ENCODE results near the gene MARCHF9.

MARCHF9 gene

DNA sequence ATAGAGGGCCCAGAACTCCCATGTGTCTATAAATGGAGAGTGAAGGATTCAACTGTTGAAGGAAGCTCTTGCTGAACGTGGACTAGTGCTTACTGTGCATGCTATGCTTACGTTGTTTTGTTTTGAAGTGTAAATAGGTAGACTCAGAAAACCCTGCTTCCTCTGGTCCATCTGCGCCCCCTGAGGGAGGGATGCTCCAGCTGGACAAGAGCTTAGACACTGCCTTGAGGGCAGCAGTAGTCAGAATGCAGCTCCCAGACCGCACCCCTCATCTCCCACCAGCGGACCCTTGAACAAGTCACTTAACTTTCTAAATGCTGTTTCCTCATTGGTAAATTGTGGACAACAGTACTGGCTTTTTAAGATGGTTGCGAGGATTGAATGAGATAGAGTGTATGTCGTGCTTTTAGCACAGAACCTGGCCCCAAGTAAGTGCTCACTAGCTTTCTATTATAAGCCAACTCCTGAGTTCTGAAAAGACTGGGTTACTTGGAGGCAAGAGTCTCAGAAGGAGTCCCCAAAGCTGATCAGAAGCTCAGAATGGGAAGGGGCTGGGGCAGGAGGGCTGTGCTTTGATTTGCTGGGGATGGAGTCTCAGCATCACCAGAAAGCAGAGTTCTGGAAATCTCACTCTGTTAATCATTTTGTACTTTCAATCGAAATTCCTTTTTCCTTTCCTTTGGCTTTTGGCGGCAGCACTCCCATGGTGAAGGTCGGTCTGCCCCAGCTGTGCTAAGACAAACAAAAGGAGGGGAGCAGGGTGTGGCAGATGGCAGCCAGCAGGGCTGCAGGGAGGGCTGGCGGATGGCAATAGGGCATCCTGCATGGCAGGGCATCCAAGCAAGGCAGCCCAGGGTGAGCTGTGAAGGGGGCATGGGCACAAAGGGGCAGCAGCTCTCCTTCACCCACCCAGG, 31.9 kb upstream of the MARCHF9 start:
- TF ChIP-seq, protein P1, sequence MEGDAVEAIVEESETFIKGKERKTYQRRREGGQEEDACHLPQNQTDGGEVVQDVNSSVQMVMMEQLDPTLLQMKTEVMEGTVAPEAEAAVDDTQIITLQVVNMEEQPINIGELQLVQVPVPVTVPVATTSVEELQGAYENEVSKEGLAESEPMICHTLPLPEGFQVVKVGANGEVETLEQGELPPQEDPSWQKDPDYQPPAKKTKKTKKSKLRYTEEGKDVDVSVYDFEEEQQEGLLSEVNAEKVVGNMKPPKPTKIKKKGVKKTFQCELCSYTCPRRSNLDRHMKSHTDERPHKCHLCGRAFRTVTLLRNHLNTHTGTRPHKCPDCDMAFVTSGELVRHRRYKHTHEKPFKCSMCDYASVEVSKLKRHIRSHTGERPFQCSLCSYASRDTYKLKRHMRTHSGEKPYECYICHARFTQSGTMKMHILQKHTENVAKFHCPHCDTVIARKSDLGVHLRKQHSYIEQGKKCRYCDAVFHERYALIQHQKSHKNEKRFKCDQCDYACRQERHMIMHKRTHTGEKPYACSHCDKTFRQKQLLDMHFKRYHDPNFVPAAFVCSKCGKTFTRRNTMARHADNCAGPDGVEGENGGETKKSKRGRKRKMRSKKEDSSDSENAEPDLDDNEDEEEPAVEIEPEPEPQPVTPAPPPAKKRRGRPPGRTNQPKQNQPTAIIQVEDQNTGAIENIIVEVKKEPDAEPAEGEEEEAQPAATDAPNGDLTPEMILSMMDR (IDR thresholded peaks at IDR 0.05): no peak
- TF ChIP-seq ZFX (IDR thresholded peaks at IDR 0.05; ENCODE audit: borderline replicate concordance): no peak
- H3K27ac ChIP-seq: peak overlapping the region; percentile 52

DNA sequence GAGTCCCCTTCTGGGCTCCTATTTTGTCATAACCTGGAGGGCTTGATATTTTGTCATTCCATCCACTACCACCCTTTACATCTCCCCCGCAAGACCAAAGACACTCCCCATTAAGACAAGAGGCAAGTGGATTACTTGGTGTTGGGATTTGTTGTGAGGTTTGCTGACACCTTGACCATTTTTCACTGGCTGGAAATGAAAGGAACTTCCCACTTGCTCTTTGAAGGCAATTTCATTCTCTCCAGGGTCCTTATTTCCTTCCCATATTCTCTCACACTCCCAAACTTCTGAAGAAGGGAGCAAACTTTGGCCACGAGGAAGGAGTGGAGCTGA, 31.3 kb upstream of the MARCHF9 start:
- TF ChIP-seq, protein P1 (IDR thresholded peaks at IDR 0.05): no peak
- TF ChIP-seq ZFX (IDR thresholded peaks at IDR 0.05; ENCODE audit: borderline replicate concordance): no peak
- H3K27ac ChIP-seq: peak overlapping the region; percentile 35

DNA sequence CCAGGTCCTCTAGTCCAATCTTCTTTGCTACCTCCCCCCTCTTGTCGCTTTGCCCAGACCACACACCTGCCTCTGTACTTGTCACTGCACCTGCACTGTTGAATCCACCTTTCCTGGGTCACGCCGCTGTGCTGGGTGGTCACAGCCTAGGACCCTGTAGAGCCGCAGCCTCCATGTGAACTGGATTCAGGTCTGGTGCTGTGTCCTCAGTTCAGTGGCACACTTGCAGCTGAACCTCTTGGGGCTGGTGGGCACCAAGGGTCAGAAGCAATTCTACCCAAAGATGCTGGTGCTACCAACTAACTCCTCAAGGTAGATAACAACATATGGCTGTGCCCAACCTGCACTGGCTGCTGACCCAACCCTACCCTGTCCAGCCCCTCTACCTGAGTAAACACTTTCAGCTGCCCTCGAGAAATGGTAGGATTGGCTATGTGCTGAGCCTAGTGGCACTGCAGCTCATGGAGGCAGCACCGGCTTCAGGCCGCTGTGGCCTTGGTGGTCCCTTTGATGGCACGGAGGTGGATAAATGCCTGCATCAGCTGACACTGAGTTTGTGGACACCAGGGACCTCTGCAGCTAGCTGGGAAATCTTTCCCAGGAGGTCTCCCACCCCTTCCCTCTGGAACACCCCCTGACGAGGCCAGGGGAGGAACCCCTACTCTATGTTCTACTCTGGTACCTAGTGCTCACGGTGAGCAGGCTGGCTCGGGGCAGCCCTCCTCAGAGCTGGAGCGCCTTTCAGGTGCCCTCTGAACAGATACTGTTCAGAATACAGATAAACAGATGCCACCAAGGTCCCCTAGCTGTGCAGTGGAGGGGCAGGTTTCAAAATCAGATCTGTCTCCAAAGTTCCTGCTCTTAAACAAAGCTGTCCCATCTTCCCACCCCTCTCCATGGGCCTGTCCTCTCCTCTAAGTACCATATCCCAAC, 30.6 kb upstream of the MARCHF9 start:
- TF ChIP-seq ZFX (IDR thresholded peaks at IDR 0.05; ENCODE audit: borderline replicate concordance): no peak
- TF ChIP-seq, protein P1 (IDR thresholded peaks at IDR 0.05): no peak
- H3K27ac ChIP-seq: peak overlapping the region; percentile 35

DNA sequence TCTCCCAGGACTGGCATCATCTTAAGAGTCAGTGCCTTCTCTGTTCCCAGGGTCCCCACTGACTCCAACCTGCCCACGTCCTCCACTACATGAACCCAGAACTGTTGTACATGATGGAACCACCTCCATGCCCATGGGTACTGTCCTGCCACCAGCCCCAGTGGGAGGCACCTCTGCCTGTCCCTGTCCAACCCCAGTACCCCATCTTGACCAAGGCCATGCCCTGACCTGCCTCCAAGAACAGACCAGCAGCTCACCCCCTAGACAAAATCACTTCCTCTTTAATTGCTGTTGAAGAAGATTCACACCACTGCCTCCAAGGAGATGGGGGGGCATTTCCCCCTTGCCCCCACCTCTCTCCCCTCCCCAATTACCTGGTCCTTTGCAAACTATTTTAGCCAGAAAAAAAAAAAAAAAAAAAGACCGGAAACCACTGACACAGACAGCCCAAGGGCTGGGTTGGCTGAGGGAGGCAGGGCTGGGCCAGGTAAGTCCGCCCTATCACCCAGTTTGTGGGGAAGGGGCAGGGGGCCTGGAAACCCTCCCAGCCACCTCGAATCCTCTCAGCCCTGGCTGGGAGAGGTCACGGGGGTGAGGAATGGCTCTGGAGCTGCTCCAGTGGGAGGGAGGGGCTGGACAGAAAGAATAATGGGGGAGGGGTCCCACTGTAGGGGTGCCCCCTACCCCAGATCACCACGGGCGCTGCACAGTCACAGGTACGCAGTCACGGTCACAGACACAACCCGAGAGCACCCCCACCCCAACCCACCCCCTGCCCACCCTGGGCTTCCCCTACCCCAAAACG, 29.8 kb upstream of the MARCHF9 start:
- H3K27ac ChIP-seq: peak overlapping the region; percentile 35
- no peak for TF ChIP-seq ZFX (IDR thresholded peaks at IDR 0.05; ENCODE audit: borderline replicate concordance)
- TF ChIP-seq, protein P1 (IDR thresholded peaks at IDR 0.05): no peak

DNA sequence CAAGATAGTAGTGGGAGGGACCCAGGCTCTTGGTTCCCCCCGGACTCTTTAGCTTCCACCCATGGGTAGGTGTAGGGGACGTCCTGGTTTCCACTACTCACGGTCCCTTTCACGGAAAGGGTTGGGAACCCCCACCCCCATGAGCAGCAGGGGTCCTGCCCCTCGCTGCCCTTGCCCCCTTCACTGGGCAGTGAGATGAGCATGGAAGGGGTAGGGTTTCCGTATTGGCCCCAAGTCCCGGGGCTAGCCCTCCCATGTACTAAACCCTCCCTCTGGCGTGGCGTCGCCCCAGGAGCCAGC, 29.1 kb upstream of the MARCHF9 start:
- TF ChIP-seq, protein P1 (IDR thresholded peaks at IDR 0.05): no peak
- no peak for TF ChIP-seq ZFX (IDR thresholded peaks at IDR 0.05; ENCODE audit: borderline replicate concordance)
- H3K27ac ChIP-seq: peak overlapping the region; percentile 96

DNA sequence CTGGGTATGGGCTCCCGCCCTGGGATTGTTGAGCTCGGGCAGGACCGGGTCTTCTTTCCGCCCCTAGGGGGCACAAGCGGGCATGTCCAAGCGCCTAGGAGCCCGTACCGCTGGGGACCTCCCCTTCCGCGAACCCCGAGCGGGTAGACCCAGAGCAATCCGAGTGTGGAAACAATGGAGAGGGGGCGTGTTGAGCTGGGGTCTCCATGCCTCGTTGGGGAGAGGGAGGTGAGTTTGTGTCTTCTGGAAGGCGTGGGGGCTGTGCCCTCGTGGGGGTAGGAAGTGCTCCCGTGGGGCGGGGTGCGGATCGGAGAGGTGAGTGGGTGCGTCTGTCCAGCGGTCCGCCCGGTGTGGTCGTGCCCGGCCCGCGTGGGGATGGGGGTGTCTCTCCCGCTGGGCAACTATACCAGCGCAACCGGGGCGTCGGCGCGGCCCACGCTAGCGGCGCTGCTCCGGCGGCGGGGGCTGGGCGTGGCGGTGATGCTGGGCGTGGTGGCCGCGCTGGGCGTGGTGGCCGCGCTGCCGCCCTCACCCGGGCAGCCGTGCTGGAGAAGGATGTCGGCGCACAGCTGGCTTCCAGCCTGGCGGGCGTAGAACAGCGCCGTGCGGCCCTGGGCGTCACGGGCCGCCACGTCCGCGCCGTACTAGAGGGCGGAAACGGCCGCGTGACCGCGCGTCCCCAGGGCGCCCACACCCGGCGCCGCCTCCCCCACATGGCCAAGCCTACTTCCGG, 28.6 kb upstream of the MARCHF9 start:
- TF ChIP-seq, protein P1 (IDR thresholded peaks at IDR 0.05): peak; percentile 82
- TF ChIP-seq ZFX (IDR thresholded peaks at IDR 0.05; ENCODE audit: borderline replicate concordance): no peak
- peak overlapping the region; percentile 96 for H3K27ac ChIP-seq
